ENCODE results near the gene GPR158. TPM values are rescaled to one million over a fixed set of nuclear protein-coding genes. Genes with fewer than 3 reads are reported as not detected.

Gene GPR158
- total RNA-seq = 0.15 and 1.1 TPM in 2 replicates

GRCh38 chr10:25174461-25175230 is at the start of gene GPR158:
Gene GPR158, plus strand, starts transcription at chr10:25175001. Its CDS starts 420 bp downstream, at chr10:25175421.

Other genes starting within 250 kb of the GPR158 start
- 11.1 and 15.2 TPM in 2 replicates for gene PRTFDC1, start 222.4 kb upstream of the GPR158 start, total RNA-seq
- 0.10 TPM in 1 of 2 replicates, not detected in the other for gene ENKUR, start 158.8 kb upstream of the GPR158 start, total RNA-seq
- gene THNSL1, start 158.4 kb upstream of the GPR158 start, total RNA-seq = 4.0 and 4.1 TPM in 2 replicates

Data from cardiac ventricle fibroblast (primary cell).